Measurements from ENCODE around the gene CUL7.

Gene CUL7

DNA sequence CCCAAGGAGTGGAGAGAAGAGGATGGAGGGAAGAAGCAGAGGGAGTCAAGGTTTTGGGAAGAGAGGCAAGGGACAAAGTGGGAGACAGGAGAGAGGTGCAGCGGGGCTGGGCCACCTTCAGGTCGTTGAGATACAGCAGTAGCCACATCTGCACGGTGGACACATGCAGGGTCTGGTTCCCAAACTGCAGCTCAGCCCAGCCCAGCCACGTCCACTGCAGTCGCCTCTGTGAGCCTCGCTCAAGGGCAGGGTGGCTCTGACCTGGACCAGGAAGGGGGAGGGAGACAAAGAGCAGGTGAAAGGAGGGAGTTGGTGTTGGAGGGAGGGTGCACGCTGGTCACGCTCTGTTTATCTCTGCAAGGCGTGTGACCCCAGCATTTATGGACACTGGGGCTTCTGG, 14.9 kb downstream of the CUL7 start:
- Histone ChIP-seq H3K4me3 (ENCODE audit: low read depth in 1 of 2, low read length in 2 of 2) (no peak overlapping the region), H3K9ac (ENCODE audit: low read length) (no peak overlapping the region), H3K4me1 (ENCODE audit: insufficient read depth, low read length) (peaks cover 3% of the 10 kb centered on the region), H3K27me3 (ENCODE audit: control insufficient read depth in 1 of 2, insufficient read depth in 2 of 2, low read length in 2 of 2) (no peaks in the 10 kb centered on the region), H3K27ac (ENCODE audit: low read depth, low read length) (no peak overlapping the region), H3K36me3 (ENCODE audit: insufficient read depth, low read length) (peaks cover 36% of the 10 kb centered on the region), H3K9me3 (ENCODE audit: low read length) (no peaks in the 10 kb centered on the region)

DNA sequence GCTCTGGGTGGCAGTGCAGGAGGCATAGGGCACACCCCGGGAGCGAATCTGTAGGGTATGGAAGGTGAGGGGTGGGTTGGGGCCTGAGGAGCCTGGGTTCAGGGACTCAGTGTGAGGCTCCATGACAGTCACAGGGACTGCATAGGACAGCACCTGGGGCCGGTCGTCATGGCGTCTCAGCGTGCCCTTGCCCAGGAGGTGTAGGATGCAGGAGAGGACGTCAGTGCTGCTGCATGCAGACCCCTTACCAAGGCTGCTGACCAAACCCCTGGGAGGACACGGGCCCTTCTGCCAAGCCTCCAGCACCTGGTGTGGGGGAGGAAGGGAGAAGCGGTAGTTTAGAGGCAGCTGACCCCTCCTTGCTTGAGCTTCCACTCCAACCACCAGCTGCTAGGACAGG, 15.9 kb downstream of the CUL7 start:
- Histone ChIP-seq H3K27ac (ENCODE audit: low read depth, low read length) (no peak overlapping the region), H3K36me3 (ENCODE audit: insufficient read depth, low read length) (peaks cover 41% of the 10 kb centered on the region), H3K9me3 (ENCODE audit: low read length) (no peaks in the 10 kb centered on the region), H3K4me3 (ENCODE audit: low read depth in 1 of 2, low read length in 2 of 2) (no peak overlapping the region), H3K4me1 (ENCODE audit: insufficient read depth, low read length) (peaks cover 3% of the 10 kb centered on the region), H3K9ac (ENCODE audit: low read length) (no peak overlapping the region), H3K27me3 (ENCODE audit: control insufficient read depth in 1 of 2, insufficient read depth in 2 of 2, low read length in 2 of 2) (no peaks in the 10 kb centered on the region)

- H3K4me1 ChIP-seq (ENCODE audit: insufficient read depth, low read length) = peaks cover 3% of the 10 kb centered on the region
- H3K27ac ChIP-seq (ENCODE audit: low read depth, low read length) = no peak overlapping the region
- no peaks in the 10 kb centered on the region for H3K9me3 ChIP-seq (ENCODE audit: low read length)
- no peaks in the 10 kb centered on the region for H3K27me3 ChIP-seq (ENCODE audit: control insufficient read depth in 1 of 2, insufficient read depth in 2 of 2, low read length in 2 of 2)
- no peak overlapping the region for H3K9ac ChIP-seq (ENCODE audit: low read length)
- H3K4me3 ChIP-seq (ENCODE audit: low read depth in 1 of 2, low read length in 2 of 2) = no peak overlapping the region
- peaks cover 41% of the 10 kb centered on the region for H3K36me3 ChIP-seq (ENCODE audit: insufficient read depth, low read length)
Measured at GRCh38 chr6:43037197-43037596, 16.5 kb downstream of the CUL7 start.

- peaks cover 3% of the 10 kb centered on the region for H3K4me1 ChIP-seq (ENCODE audit: insufficient read depth, low read length)
- H3K9ac ChIP-seq (ENCODE audit: low read length) = no peak overlapping the region
- peaks cover 41% of the 10 kb centered on the region for H3K36me3 ChIP-seq (ENCODE audit: insufficient read depth, low read length)
- no peak overlapping the region for H3K27ac ChIP-seq (ENCODE audit: low read depth, low read length)
- H3K4me3 ChIP-seq (ENCODE audit: low read depth in 1 of 2, low read length in 2 of 2) = no peak overlapping the region
- H3K9me3 ChIP-seq (ENCODE audit: low read length) = no peaks in the 10 kb centered on the region
- H3K27me3 ChIP-seq (ENCODE audit: control insufficient read depth in 1 of 2, insufficient read depth in 2 of 2, low read length in 2 of 2) = no peaks in the 10 kb centered on the region
Measured at GRCh38 chr6:43036712-43037111, 16.9 kb downstream of the CUL7 start.

- Histone ChIP-seq H3K4me1 (ENCODE audit: insufficient read depth, low read length) (peaks cover 3% of the 10 kb centered on the region), H3K9ac (ENCODE audit: low read length) (no peak overlapping the region), H3K4me3 (ENCODE audit: low read depth in 1 of 2, low read length in 2 of 2) (no peak overlapping the region), H3K9me3 (ENCODE audit: low read length) (no peaks in the 10 kb centered on the region), H3K27ac (ENCODE audit: low read depth, low read length) (no peak overlapping the region), H3K36me3 (ENCODE audit: insufficient read depth, low read length) (peaks cover 41% of the 10 kb centered on the region), H3K27me3 (ENCODE audit: control insufficient read depth in 1 of 2, insufficient read depth in 2 of 2, low read length in 2 of 2) (no peaks in the 10 kb centered on the region)
Measured at GRCh38 chr6:43035495-43036194, 18.0 kb downstream of the CUL7 start.

DNA sequence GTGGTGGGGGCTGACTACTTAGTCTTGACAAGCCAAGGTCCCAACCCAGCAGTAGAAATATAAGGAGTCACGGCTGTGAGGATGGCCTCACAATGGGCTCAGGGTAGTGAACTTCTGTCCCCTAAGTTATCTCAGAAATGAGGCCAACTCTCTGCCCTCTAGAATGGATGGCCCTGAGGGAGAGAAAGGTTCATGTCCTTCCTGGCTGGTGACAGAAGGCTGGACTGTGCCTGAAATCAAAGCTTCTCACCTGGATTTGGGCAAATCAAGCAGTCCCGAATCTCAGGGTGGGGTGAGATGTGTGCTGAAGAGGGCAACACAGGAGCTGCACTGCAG, 19.5 kb downstream of the CUL7 start:
- Histone ChIP-seq H3K4me3 (ENCODE audit: low read depth in 1 of 2, low read length in 2 of 2) (no peak overlapping the region), H3K36me3 (ENCODE audit: insufficient read depth, low read length) (peaks cover 50% of the 10 kb centered on the region), H3K27me3 (ENCODE audit: control insufficient read depth in 1 of 2, insufficient read depth in 2 of 2, low read length in 2 of 2) (no peaks in the 10 kb centered on the region), H3K4me1 (ENCODE audit: insufficient read depth, low read length) (peaks cover 3% of the 10 kb centered on the region), H3K9me3 (ENCODE audit: low read length) (no peaks in the 10 kb centered on the region), H3K27ac (ENCODE audit: low read depth, low read length) (no peak overlapping the region), H3K9ac (ENCODE audit: low read length) (no peak overlapping the region)

DNA sequence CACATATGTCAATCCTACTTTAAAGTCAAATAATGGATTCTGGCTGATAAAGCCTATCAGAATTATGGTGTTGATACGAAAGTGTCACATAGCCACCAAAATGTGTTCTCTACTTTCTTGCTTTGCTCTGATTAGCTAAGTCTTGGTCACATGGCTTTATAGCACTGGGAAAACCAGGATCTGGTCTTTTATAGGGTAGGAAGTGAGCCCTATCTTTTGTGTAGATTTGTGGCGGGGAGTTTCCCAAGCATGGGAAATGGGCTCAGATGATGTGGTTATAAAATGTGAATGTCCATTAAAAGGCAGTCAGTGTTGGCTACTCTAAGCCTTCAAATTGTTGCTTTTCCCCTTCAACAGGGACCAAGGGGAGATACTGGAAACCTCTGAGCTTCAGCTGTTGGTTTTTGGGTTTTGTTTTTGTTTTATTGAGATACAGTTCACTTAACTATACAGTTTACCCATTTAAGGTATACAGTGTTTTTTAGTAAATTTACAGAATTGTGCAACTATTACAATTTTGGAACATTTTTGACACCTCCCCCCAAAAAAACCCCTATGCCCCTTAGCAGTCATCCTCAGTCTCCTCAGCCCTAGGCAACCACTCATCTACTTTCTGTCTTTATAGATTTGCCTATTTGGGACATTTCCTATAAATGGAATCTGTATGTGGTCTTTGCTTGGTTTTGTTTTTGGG, 20.0 kb downstream of the CUL7 start:
- Histone ChIP-seq H3K9ac (ENCODE audit: low read length) (no peak overlapping the region), H3K9me3 (ENCODE audit: low read length) (no peaks in the 10 kb centered on the region), H3K36me3 (ENCODE audit: insufficient read depth, low read length) (peaks cover 50% of the 10 kb centered on the region), H3K27ac (ENCODE audit: low read depth, low read length) (no peak overlapping the region), H3K4me1 (ENCODE audit: insufficient read depth, low read length) (peaks cover 3% of the 10 kb centered on the region), H3K4me3 (ENCODE audit: low read depth in 1 of 2, low read length in 2 of 2) (no peak overlapping the region), H3K27me3 (ENCODE audit: control insufficient read depth in 1 of 2, insufficient read depth in 2 of 2, low read length in 2 of 2) (no peaks in the 10 kb centered on the region)

DNA sequence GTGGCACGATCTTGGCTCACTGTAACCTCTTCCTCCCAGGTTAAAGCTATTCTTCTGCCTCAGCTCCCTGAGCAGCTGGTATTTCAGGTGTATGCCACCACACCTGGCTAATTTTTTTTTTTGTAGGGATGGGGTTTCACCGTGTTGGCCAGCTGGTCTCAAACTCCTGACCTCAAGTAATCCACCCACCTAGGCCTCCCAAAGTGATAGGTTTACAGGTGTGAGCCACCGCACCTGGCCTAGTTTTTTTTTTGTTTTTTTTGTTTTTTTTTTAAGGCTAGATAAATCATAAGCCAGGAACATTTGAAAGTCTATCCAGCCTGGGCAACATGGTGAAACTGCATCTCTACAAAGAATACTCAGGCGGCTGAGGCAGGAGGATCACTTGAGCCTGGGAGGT, 21.3 kb downstream of the CUL7 start:
- no peak overlapping the region for H3K9ac ChIP-seq (ENCODE audit: low read length)
- H3K4me1 ChIP-seq (ENCODE audit: insufficient read depth, low read length) = peaks cover 3% of the 10 kb centered on the region
- peaks cover 48% of the 10 kb centered on the region for H3K36me3 ChIP-seq (ENCODE audit: insufficient read depth, low read length)
- H3K27me3 ChIP-seq (ENCODE audit: control insufficient read depth in 1 of 2, insufficient read depth in 2 of 2, low read length in 2 of 2) = no peaks in the 10 kb centered on the region
- no peak overlapping the region for H3K27ac ChIP-seq (ENCODE audit: low read depth, low read length)
- no peak overlapping the region for H3K4me3 ChIP-seq (ENCODE audit: low read depth in 1 of 2, low read length in 2 of 2)
- H3K9me3 ChIP-seq (ENCODE audit: low read length) = no peaks in the 10 kb centered on the region

DNA sequence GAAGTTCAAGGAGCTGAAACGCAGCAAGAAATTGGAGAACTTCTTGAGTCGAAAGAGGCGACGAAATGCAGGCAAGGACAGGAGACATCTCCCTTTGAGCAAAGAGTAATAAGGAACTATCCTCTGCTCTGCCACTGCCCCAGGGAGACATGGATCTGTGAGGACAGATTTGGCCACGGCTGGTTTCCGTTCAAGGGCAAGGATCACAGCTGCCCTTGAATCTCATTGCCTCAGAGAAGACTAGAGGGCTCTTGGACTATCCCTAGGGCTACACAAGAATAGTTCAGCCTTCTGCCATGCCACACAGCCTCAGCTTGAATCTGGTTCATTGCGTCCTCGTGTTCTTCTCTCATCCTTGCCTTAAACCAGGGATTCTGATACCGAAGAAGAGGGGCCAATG, 24.5 kb downstream of the CUL7 start:
- H3K27ac ChIP-seq (ENCODE audit: low read depth, low read length) = no peak overlapping the region
- peaks cover 2% of the 10 kb centered on the region for H3K4me1 ChIP-seq (ENCODE audit: insufficient read depth, low read length)
- H3K9ac ChIP-seq (ENCODE audit: low read length) = no peak overlapping the region
- H3K4me3 ChIP-seq (ENCODE audit: low read depth in 1 of 2, low read length in 2 of 2) = no peak overlapping the region
- no peaks in the 10 kb centered on the region for H3K27me3 ChIP-seq (ENCODE audit: control insufficient read depth in 1 of 2, insufficient read depth in 2 of 2, low read length in 2 of 2)
- H3K36me3 ChIP-seq (ENCODE audit: insufficient read depth, low read length) = peaks cover 64% of the 10 kb centered on the region
- H3K9me3 ChIP-seq (ENCODE audit: low read length) = no peaks in the 10 kb centered on the region

DNA sequence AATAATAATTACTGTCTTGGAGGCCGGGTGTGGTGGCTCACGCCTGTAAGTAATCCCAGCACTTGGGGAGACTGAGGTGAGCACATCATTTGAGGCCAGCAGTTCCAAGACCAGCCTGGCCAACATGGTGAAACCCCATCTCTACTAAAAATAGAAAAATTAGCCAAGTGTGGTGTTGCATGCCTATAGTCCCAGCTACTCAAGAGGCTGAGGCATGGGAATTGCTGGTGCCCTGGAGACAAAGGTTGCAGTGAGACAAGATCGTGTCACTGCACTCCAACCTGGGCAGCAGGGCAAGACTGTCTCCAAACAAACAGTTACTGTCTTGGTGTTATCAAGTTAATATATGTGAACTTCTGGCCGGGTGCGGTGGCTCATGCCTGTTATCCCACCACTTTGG, 27.3 kb downstream of the CUL7 start:
- Histone ChIP-seq H3K9ac (ENCODE audit: low read length) (no peak overlapping the region), H3K4me3 (ENCODE audit: low read depth in 1 of 2, low read length in 2 of 2) (no peak overlapping the region), H3K36me3 (ENCODE audit: insufficient read depth, low read length) (peaks cover 57% of the 10 kb centered on the region), H3K27ac (ENCODE audit: low read depth, low read length) (no peak overlapping the region), H3K27me3 (ENCODE audit: control insufficient read depth in 1 of 2, insufficient read depth in 2 of 2, low read length in 2 of 2) (no peaks in the 10 kb centered on the region), H3K9me3 (ENCODE audit: low read length) (no peaks in the 10 kb centered on the region), H3K4me1 (ENCODE audit: insufficient read depth, low read length) (peaks cover 16% of the 10 kb centered on the region)

GRCh38 chr6:43024436-43024835, 29.2 kb downstream of the CUL7 start:
- Histone ChIP-seq H3K9ac (ENCODE audit: low read length) (no peak overlapping the region), H3K4me1 (ENCODE audit: insufficient read depth, low read length) (peaks cover 24% of the 10 kb centered on the region), H3K27ac (ENCODE audit: low read depth, low read length) (no peak overlapping the region), H3K4me3 (ENCODE audit: low read depth in 1 of 2, low read length in 2 of 2) (no peak overlapping the region), H3K9me3 (ENCODE audit: low read length) (no peaks in the 10 kb centered on the region), H3K36me3 (ENCODE audit: insufficient read depth, low read length) (peaks cover 58% of the 10 kb centered on the region), H3K27me3 (ENCODE audit: control insufficient read depth in 1 of 2, insufficient read depth in 2 of 2, low read length in 2 of 2) (no peaks in the 10 kb centered on the region)
